BLaER1 (cell line): ENCODE measurements around the gene FAM3B.

Experiments used
- H3K27ac ChIP-seq: shearing (Covaris generic); formaldehyde crosslinking; 2 replicates; pipeline ENCODE4 v1.8.1; 2022
- H3K27me3 ChIP-seq: shearing (Covaris generic); formaldehyde crosslinking; 2 replicates; pipeline ENCODE4 v1.8.1; 2022
- H3K36me3 ChIP-seq: shearing (Covaris generic); formaldehyde crosslinking; 2 replicates; pipeline ENCODE4 v1.8.1; 2022
- H3K4me1 ChIP-seq: shearing (Covaris generic); formaldehyde crosslinking; 2 replicates; pipeline ENCODE4 v1.8.1; 2022
- H3K4me2 ChIP-seq: shearing (Covaris generic); formaldehyde crosslinking; 2 replicates; pipeline ENCODE4 v1.8.1; 2022
- H3K4me3 ChIP-seq: shearing (Covaris generic); formaldehyde crosslinking; 2 replicates; pipeline ENCODE4 v1.8.1; 2022
- H3K9ac ChIP-seq: shearing (Covaris generic); formaldehyde crosslinking; 2 replicates; pipeline ENCODE4 v1.8.1; 2022
- H3K9me3 ChIP-seq: shearing (Covaris generic); formaldehyde crosslinking; 2 replicates; pipeline ENCODE4 v1.8.1; 2022
- H4K20me1 ChIP-seq: shearing (Covaris generic); formaldehyde crosslinking; 2 replicates; pipeline ENCODE4 v1.8.1; 2022
- Cebpa-rat ChIP-seq: shearing (Covaris generic); IDR thresholded peaks from 2 replicates; pipeline ENCODE4 v1.8.1; 2022

The FAM3B gene

DNA sequence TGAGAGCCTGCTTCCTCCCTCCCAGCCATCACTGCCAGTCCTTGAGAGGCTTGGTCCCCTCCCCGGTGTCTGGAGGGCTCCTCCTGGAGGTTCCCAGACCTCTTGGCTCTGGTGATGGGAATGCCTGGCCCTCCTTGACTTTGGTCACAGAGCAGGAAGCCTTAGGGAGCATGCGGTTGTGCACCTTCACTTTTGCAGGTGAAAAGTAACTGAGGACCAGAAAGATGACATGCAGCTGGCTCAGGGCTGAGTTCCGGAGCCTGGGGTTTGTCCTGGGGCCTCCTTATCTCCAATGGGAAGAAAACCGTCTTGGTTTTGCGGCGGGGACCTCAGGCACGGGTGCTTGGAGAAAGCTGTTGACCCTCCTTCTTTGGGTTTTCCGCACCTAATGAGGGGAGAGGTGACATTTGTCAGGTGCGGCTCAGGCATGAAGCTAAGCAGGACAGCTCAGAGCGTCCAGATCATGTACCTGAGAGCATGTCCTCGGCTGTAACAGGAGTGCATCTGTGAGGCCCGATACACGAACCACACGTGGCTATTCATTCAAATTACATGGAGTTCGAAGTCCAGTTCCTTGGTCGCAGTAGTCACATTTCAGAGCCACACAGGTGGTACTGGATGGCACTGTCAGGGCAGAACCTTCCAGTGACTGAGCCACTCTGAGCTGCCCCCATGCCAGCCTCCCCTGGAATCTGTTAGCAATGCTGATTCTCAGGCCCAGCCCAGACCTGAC, 44.6 kb downstream of the FAM3B start:
- Histone ChIP-seq H3K36me3 (peaks cover 5% of the 10 kb centered on the region; the same call in 1 of the 2 replicates), H3K9ac (peak overlapping the region; percentile 81; the same call in 1 of the 2 replicates), H3K4me1 (peaks cover 61% of the 10 kb centered on the region), H3K4me3 (peak overlapping the region; percentile 62), H3K4me2 (peak overlapping the region; percentile 85), H3K27ac (peak overlapping the region; percentile 94), H3K27me3 (no peaks in the 10 kb centered on the region), H4K20me1 (no peaks in the 10 kb centered on the region), H3K9me3 (no peaks in the 10 kb centered on the region)
- TF ChIP-seq Cebpa-rat = no peak

DNA sequence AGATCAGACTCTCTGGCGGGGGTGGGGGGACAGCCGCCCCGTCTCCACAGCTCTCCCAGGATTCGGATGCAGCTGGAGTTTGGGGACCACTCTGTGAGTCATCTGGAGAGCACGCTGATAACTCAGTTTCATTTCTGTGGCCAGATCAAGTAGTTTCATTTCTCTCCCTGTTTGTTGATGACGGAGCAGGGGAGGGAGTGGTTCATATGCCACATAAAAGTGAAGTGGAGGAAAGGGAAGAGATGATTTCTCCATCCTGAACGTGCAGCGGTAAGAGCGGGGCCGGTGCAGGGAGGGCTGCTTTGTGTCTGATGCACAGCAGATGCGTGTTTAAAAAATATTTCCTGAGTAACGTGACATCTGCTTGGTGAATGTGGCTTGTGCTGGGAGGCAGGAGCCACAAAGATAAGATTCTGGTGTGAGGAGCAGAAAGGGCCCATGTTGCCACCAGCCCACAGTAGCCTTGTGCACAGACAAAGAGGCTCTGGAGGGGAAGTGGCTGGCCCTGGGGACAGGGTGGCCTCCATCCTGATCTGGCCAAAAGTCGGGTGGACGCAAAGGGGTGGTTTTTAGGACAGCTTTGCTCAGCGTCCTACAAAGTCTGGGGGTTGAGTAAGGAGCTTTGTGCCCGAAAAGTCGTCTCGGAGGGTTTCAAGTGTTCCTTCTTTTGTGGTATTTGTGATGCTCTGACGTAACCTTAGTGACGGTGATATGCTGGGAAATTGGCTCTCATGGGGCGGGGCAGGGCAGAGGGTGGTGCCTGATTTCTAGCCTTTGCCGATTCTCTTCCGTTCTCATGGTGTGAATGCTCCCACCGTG, 45.4 kb downstream of the FAM3B start, which contains the start of gene MX2:
MX2 (plus strand) TSS at position 242 of the 819 bp plus-strand sequence. CDS start 14,880 bp downstream, outside the sequence.
- peak within 1 kb of the TSS; percentile 94 for H3K27ac ChIP-seq
- H3K36me3 ChIP-seq = peaks cover 5% of the 10 kb centered on the region; the same call in 1 of the 2 replicates
- no peaks in the 10 kb centered on the region for H3K27me3 ChIP-seq
- H3K4me2 ChIP-seq = peak within 1 kb of the TSS; percentile 85
- no peaks in the 10 kb centered on the region for H3K9me3 ChIP-seq
- peak within 1 kb of the TSS; percentile 62 for H3K4me3 ChIP-seq
- peak within 1 kb of the TSS; percentile 81 for H3K9ac ChIP-seq
- no peaks in the 10 kb centered on the region for H4K20me1 ChIP-seq
- TF ChIP-seq Cebpa-rat = no peak
- H3K4me1 ChIP-seq = peaks cover 69% of the 10 kb centered on the region

DNA sequence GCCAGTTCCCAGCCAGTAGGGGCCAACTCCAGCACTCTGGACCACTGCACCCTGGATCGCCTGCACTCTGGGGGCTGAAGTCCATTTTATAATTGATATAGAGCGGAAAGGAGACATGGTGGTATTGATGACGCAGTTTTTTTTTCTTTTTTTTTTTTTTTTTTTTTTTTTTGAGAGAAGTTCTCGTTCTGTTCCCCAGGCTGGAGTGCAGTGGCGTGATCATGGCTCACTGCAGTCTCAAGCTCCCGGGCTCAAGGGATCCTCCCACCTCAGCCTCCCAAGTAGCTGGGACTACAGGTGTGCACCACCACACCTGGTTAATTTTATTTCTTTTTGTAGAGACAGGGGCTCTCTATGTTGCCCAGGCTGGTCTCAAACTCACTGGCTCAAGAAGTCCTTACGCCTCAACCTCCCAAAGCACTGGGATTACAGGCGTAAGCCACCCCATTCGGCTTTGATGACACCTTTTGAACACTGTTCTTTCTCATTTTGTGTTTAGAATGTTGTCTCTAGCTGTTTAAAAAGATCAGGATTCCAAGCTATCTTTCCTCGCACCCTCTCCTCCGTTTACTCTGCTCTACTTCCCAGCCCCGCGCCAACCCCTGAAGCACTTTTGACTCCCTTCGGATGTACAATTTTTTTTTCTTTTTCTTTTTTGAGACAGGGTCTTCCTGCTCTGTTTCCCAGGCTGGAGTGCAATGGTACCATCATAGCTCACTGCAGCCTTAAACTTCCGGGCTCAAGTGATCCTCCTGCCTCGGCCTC, 46.2 kb downstream of the FAM3B start:
- Histone ChIP-seq H3K27ac (peak overlapping the region; percentile 94), H3K36me3 (peaks cover 5% of the 10 kb centered on the region; the same call in 1 of the 2 replicates), H3K9ac (peak overlapping the region; percentile 81), H3K27me3 (no peaks in the 10 kb centered on the region), H3K4me1 (peaks cover 77% of the 10 kb centered on the region), H3K9me3 (no peaks in the 10 kb centered on the region), H3K4me3 (peak overlapping the region; percentile 62), H4K20me1 (no peaks in the 10 kb centered on the region), H3K4me2 (peak overlapping the region; percentile 85)
- no peak for TF ChIP-seq Cebpa-rat

DNA sequence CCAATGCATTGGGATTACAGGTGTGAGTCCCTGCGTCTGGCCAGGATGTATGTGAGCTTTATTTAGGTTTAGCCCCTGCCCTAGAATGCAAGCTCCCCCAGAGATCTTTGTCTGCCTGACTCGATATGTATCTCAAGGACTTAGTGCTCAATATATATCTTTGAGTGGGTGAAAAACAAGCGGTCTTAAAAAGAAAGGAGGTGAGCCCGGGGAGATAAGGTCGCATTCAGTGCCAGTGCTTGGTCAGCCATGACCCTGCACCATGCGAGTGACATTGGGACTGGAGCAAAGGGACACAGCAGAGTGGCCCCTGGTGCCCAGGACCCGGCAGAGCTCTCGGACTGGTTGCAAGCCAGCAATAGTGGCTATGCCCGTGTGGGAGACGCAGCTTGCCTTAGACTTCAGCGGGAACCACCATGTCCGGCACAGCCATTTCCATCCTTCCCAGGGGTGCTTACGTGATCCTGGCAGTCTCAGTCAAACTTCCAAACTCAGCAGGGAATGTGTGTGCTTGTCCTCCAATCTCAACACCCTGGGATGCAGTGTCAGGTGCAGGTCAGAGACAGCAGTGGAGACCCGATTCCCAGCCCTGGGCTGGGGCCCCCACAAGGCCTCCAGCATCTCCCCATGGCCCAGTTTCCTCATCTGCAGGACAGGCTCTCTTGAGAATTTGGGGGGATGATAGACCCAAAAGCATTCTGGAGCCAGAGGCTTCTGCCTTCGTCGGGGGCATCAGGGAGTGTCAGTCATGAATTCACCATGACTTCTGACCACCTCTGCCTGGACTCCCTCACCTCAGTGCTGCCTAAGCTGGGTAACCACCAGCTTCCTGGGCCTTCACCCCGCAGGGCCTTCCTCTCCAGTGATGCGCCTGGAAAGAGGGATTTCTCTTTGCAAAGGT, 47.0 kb downstream of the FAM3B start:
- H3K9ac ChIP-seq = peak overlapping the region; percentile 81
- no peaks in the 10 kb centered on the region for H4K20me1 ChIP-seq
- no peak for TF ChIP-seq Cebpa-rat
- no peaks in the 10 kb centered on the region for H3K9me3 ChIP-seq
- peaks cover 85% of the 10 kb centered on the region for H3K4me1 ChIP-seq
- H3K27me3 ChIP-seq = no peaks in the 10 kb centered on the region
- H3K27ac ChIP-seq = peak overlapping the region; percentile 94
- peak overlapping the region; percentile 85 for H3K4me2 ChIP-seq
- H3K36me3 ChIP-seq = peaks cover 5% of the 10 kb centered on the region; the same call in 1 of the 2 replicates
- H3K4me3 ChIP-seq = peak overlapping the region; percentile 62

DNA sequence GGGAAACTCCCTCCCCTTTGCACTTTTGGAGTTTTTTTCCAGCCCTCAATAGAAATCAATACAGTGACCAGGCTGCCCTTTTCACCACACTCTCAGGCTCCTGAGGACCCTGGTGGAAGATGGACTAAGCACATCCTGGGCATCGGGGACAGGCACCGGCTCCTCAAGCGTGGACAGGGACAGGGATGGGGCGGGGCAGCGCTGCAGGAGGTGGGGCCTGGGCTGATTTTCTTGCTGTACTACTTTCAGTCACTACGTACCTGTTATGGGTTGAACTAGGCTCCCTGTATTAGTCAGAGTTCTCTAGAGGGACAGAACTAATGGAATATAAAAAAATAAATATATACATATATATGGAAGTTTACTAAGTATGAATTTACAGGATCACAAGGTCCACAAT, 47.7 kb downstream of the FAM3B start:
- Histone ChIP-seq H4K20me1 (no peaks in the 10 kb centered on the region), H3K36me3 (peaks cover 5% of the 10 kb centered on the region; the same call in 1 of the 2 replicates), H3K9me3 (no peaks in the 10 kb centered on the region), H3K27me3 (no peaks in the 10 kb centered on the region), H3K4me3 (no peak overlapping the region), H3K27ac (peak overlapping the region; percentile 94), H3K4me2 (peak overlapping the region; percentile 85), H3K9ac (peak overlapping the region; percentile 81; the same call in 1 of the 2 replicates), H3K4me1 (peaks cover 89% of the 10 kb centered on the region)
- TF ChIP-seq Cebpa-rat = no peak

DNA sequence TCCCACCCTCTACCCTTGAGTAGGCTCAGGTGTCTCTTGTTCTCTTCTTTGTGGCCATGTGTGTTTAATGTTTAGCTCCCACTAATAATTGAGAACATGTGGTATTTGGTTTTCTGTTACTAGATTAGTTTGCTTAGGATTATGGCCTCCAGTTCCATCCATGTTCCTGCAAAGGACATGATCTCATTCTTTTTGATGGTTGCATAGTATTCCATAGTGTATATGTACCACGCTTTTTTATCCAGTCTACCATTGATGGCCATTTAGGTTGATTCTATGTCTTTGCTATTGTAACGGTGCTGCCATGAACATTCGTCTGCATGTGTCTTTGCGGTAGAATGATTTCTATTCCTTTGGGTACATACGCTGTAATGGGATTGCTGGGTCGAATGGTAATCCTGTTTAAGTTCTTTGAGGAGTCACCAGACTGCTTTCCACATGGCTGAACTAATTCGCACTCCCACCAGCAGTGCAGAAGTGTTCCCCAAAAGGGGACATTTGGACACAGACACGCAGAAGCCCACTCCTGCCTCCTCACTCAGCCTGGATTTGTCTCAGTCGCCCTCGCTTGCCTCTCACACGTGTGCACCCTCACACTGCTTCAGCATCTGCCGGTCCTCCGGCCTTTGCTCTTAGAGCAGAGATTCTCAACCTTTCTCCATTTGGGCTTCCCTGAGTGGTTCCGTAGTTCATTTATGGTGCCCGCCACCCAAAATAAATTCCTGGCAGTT, 48.9 kb downstream of the FAM3B start:
- H3K36me3 ChIP-seq = peaks cover 5% of the 10 kb centered on the region; the same call in 1 of the 2 replicates
- no peak overlapping the region for H3K9ac ChIP-seq
- no peak overlapping the region for H3K4me3 ChIP-seq
- H3K27me3 ChIP-seq = no peaks in the 10 kb centered on the region
- H3K4me2 ChIP-seq = no peak overlapping the region
- TF ChIP-seq Cebpa-rat = no peak
- H3K9me3 ChIP-seq = no peaks in the 10 kb centered on the region
- H3K4me1 ChIP-seq = peaks cover 89% of the 10 kb centered on the region
- no peaks in the 10 kb centered on the region for H4K20me1 ChIP-seq
- no peak overlapping the region for H3K27ac ChIP-seq

DNA sequence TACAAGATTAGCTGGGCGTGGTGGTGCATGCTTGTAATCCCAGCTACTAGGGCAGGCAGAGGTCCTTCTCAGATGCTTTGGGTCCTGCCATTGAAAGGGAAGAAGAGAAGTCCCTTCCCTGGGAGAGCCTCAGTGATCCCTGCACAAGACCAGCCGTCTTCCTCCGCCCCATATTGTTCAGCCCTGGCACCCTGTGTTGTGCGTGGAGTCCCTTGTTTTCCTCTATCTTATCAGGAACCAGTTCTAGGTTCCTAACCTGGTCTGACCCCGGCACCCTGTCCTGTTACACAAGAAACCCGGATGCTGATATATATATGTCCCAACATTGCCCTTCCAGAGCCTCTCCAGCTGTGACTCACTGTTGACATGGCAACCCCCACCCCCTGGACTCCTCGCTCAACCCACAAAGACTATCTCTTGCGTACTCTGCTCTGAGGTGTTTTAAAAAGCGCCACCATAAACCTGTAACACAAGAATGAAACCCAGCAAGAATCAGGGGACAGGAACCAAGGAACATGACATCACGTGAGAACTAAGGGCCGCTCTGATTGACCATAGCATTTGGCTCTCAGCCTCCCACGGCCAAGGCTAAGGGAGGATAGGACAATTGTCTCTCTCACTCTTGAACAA, 50.0 kb downstream of the FAM3B start:
- Histone ChIP-seq H4K20me1 (no peaks in the 10 kb centered on the region), H3K36me3 (peaks cover 5% of the 10 kb centered on the region; the same call in 1 of the 2 replicates), H3K9me3 (no peaks in the 10 kb centered on the region), H3K4me1 (peaks cover 80% of the 10 kb centered on the region), H3K27ac (0 out of 2 replicates have a peak overlapping the region, but pooled peaks have one; percentile 81), H3K4me2 (peak overlapping the region; percentile 94), H3K4me3 (no peak overlapping the region), H3K27me3 (no peaks in the 10 kb centered on the region), H3K9ac (no peak overlapping the region; the same call in 1 of the 2 replicates)
- no peak for TF ChIP-seq Cebpa-rat
